Measurements from ENCODE around the gene JARID2.

The JARID2 gene

GRCh38 chr6:15421945-15422733, 176.3 kb downstream of the JARID2 start:
- H3K4me3 Mint-ChIP-seq, result peak overlapping the region; percentile 74
- peak overlapping the region; percentile 90 for H3K27ac Mint-ChIP-seq
- peaks cover 72% of the 10 kb centered on the region for H3K4me1 Mint-ChIP-seq (ENCODE audit: low read depth)
- peaks cover 60% of the 10 kb centered on the region for H3K36me3 Mint-ChIP-seq (ENCODE audit: low read depth)
- peaks cover 9% of the 10 kb centered on the region for H3K9me3 Mint-ChIP-seq
- no peaks in the 10 kb centered on the region for H3K27me3 Mint-ChIP-seq

GRCh38 chr6:15423286-15423993, 177.6 kb downstream of the JARID2 start:
- Mint-ChIP-seq H3K9me3 (peaks cover 9% of the 10 kb centered on the region), H3K4me3 (peak overlapping the region; percentile 32), H3K27me3 (no peaks in the 10 kb centered on the region), H3K27ac (peak overlapping the region; percentile 79), H3K36me3 (ENCODE audit: low read depth) (peaks cover 56% of the 10 kb centered on the region), H3K4me1 (ENCODE audit: low read depth) (peaks cover 71% of the 10 kb centered on the region)

- Mint-ChIP-seq H3K27ac (no peak overlapping the region), H3K4me1 (ENCODE audit: low read depth) (peaks cover 84% of the 10 kb centered on the region), H3K36me3 (ENCODE audit: low read depth) (peaks cover 49% of the 10 kb centered on the region), H3K9me3 (no peaks in the 10 kb centered on the region), H3K27me3 (no peaks in the 10 kb centered on the region), H3K4me3 (no peak overlapping the region)
These were observed 180.1 kb downstream of the JARID2 start for GRCh38 chr6:15425947-15426346.

- H3K4me1 Mint-ChIP-seq (ENCODE audit: low read depth), result peaks cover 84% of the 10 kb centered on the region
- peaks cover 49% of the 10 kb centered on the region for H3K36me3 Mint-ChIP-seq (ENCODE audit: low read depth)
- H3K4me3 Mint-ChIP-seq, result no peak overlapping the region
- no peaks in the 10 kb centered on the region for H3K9me3 Mint-ChIP-seq
- no peak overlapping the region for H3K27ac Mint-ChIP-seq
- no peaks in the 10 kb centered on the region for H3K27me3 Mint-ChIP-seq
These were observed 180.5 kb downstream of the JARID2 start for GRCh38 chr6:15426395-15426794.

GRCh38 chr6:15426901-15427300, 181.0 kb downstream of the JARID2 start:
- Mint-ChIP-seq H3K4me1 (ENCODE audit: low read depth) (peaks cover 84% of the 10 kb centered on the region), H3K27me3 (no peaks in the 10 kb centered on the region), H3K36me3 (ENCODE audit: low read depth) (peaks cover 49% of the 10 kb centered on the region), H3K4me3 (no peak overlapping the region), H3K27ac (no peak overlapping the region), H3K9me3 (no peaks in the 10 kb centered on the region)

GRCh38 chr6:15427331-15428070, 181.6 kb downstream of the JARID2 start:
- Mint-ChIP-seq H3K4me3 (no peak overlapping the region), H3K9me3 (no peaks in the 10 kb centered on the region), H3K27ac (peak overlapping the region; percentile 74), H3K27me3 (no peaks in the 10 kb centered on the region), H3K36me3 (ENCODE audit: low read depth) (peaks cover 46% of the 10 kb centered on the region), H3K4me1 (ENCODE audit: low read depth) (peaks cover 84% of the 10 kb centered on the region)

GRCh38 chr6:15429141-15430110, 183.6 kb downstream of the JARID2 start:
- H3K4me1 Mint-ChIP-seq (ENCODE audit: low read depth), result peaks cover 84% of the 10 kb centered on the region
- no peak overlapping the region for H3K4me3 Mint-ChIP-seq
- no peaks in the 10 kb centered on the region for H3K27me3 Mint-ChIP-seq
- H3K9me3 Mint-ChIP-seq, result no peaks in the 10 kb centered on the region
- peak overlapping the region; percentile 29 for H3K27ac Mint-ChIP-seq
- peaks cover 39% of the 10 kb centered on the region for H3K36me3 Mint-ChIP-seq (ENCODE audit: low read depth)

GRCh38 chr6:15430186-15430585, 184.3 kb downstream of the JARID2 start:
- Mint-ChIP-seq H3K4me1 (ENCODE audit: low read depth) (peaks cover 88% of the 10 kb centered on the region), H3K36me3 (ENCODE audit: low read depth) (peaks cover 41% of the 10 kb centered on the region), H3K27ac (no peak overlapping the region), H3K27me3 (no peaks in the 10 kb centered on the region), H3K4me3 (no peak overlapping the region), H3K9me3 (no peaks in the 10 kb centered on the region)

- no peaks in the 10 kb centered on the region for H3K9me3 Mint-ChIP-seq
- no peaks in the 10 kb centered on the region for H3K27me3 Mint-ChIP-seq
- peaks cover 92% of the 10 kb centered on the region for H3K4me1 Mint-ChIP-seq (ENCODE audit: low read depth)
- H3K4me3 Mint-ChIP-seq, result no peak overlapping the region
- no peak overlapping the region for H3K27ac Mint-ChIP-seq
- H3K36me3 Mint-ChIP-seq (ENCODE audit: low read depth), result peaks cover 35% of the 10 kb centered on the region
These were observed 185.1 kb downstream of the JARID2 start for GRCh38 chr6:15430931-15431405.

- Mint-ChIP-seq H3K9me3 (no peaks in the 10 kb centered on the region), H3K36me3 (ENCODE audit: low read depth) (peaks cover 34% of the 10 kb centered on the region), H3K27ac (peak overlapping the region; percentile 27), H3K27me3 (no peaks in the 10 kb centered on the region), H3K4me3 (no peak overlapping the region), H3K4me1 (ENCODE audit: low read depth) (peaks cover 92% of the 10 kb centered on the region)
These were observed 186.1 kb downstream of the JARID2 start for GRCh38 chr6:15431762-15432483.

- H3K4me3 Mint-ChIP-seq, result peak overlapping the region; percentile 47
- H3K9me3 Mint-ChIP-seq, result no peaks in the 10 kb centered on the region
- H3K36me3 Mint-ChIP-seq (ENCODE audit: low read depth), result peaks cover 36% of the 10 kb centered on the region
- H3K27me3 Mint-ChIP-seq, result no peaks in the 10 kb centered on the region
- H3K4me1 Mint-ChIP-seq (ENCODE audit: low read depth), result peaks cover 93% of the 10 kb centered on the region
- peak overlapping the region; percentile 82 for H3K27ac Mint-ChIP-seq
These were observed 187.6 kb downstream of the JARID2 start for GRCh38 chr6:15433511-15433861.

- H3K4me1 Mint-ChIP-seq (ENCODE audit: low read depth), result peaks cover 96% of the 10 kb centered on the region
- H3K9me3 Mint-ChIP-seq, result no peaks in the 10 kb centered on the region
- H3K4me3 Mint-ChIP-seq, result peak overlapping the region; percentile 6
- peaks cover 30% of the 10 kb centered on the region for H3K36me3 Mint-ChIP-seq (ENCODE audit: low read depth)
- no peaks in the 10 kb centered on the region for H3K27me3 Mint-ChIP-seq
- H3K27ac Mint-ChIP-seq, result peak overlapping the region; percentile 82
These were observed 188.4 kb downstream of the JARID2 start for GRCh38 chr6:15434263-15434662.

- H3K27ac Mint-ChIP-seq, result peak overlapping the region; percentile 82
- peaks cover 97% of the 10 kb centered on the region for H3K4me1 Mint-ChIP-seq (ENCODE audit: low read depth)
- no peaks in the 10 kb centered on the region for H3K9me3 Mint-ChIP-seq
- H3K36me3 Mint-ChIP-seq (ENCODE audit: low read depth), result peaks cover 26% of the 10 kb centered on the region
- H3K27me3 Mint-ChIP-seq, result no peaks in the 10 kb centered on the region
- H3K4me3 Mint-ChIP-seq, result peak overlapping the region; percentile 21
These were observed 189.0 kb downstream of the JARID2 start for GRCh38 chr6:15434823-15435380.
